ENCODE results near the gene KL.

The KL gene

DNA sequence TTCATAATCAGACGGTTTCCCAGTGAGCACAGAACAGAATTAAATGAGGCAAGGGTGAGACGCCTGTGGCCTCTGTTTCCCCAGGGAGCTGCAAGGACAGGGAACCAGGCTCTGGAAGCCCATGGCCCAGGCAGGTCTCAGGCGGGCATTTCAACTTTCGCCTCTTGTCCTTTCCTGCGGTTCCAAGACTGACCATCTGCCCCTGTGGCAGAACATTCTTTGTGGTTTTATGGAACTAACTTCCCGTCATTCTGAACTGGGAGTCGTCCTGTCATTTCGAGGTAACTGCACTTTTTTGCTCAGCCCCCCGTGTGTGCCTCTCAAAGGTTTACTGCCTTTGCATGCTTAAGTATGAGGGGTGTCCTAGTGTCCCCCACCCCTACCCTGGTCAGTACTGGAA, 70.9 kb downstream of the KL start:
- no peak for DNase-seq

DNA sequence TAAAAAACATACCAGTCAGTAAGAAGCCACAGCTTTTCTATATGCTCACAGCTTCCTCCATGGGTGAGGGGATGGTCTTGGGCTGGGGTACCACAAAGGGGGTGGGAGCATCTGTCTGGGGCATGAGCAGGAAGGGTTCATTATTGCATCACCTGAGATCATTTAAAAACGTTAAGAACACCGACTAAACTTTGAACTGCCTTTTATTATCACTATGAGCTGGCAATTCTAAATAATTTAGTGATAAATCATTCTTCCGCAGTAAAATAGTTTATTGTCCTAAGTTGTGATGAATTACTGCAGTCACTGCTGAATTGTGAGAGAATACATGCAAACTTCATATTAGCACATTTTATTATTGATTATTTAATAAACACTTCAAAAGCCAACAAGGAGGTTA, 71.6 kb downstream of the KL start:
- DNase-seq = no peak

DNA sequence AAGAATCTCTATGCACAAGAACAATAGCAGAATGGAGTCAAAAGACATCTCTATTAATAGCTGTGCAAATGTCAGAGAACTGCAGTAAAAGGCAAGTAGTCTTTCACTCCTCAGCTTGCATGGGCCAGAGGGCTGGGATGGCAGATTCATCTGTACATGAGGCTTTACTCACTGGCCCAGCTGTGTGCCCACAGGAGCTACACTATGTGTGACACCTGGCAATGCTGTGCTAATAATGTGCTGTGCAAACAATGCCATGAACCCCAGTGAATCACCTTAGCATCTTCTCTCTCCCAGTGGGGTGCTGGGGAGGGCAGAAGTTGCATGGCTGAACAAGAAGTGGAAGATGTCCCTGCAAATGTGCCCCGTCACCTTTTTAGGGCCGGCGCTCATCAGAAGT, 73.1 kb downstream of the KL start:
- DNase-seq = no peak

DNA sequence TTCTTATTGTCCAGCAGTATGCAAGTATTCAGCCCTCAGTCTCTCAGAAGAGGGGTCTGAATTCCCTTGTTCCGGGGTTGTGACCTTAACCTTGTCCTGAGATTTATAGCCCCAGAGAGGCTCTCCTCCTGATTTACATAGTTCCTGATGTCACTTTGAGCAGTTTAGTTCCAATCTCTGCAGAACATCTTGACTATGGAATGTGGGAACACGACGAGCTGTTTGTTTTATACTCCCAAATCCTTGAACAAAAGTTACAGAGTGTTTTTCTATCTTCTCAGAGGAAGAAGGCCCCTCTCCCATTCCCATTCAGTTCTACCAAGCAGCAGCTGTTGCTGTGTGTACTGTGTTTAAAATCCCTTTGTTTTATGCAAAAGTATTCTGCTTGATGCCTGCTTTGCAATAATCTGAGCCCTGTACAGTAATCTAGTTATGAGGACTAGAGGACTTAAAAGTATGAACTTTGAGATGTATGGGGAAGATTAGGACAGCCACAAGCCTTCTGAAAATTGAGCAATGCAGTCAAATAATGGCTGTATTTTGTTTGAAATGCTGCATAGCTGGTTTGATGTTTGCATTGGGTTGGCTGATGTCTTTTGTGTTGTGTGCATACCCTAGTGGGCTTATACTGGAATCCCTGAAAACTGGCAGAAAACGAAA, 74.7 kb downstream of the KL start:
- no peak for DNase-seq

DNA sequence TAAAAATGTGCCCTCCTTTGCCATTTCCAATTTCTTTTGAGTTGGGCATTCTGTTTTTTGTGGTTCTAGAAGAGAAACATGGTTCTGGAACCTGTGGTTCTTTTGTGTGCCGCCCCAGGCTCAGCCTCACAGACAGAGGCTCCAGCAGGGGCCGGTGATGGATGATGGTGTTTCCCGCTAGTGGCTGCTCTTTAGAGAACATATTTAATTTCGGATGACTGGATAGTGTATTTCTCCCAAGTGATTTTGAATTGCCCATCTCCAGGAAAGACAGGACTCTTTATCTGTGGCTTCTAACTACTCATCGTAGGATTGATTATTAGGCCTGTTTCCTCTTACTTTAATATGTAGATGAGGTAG, 75.2 kb downstream of the KL start:
- no peak for DNase-seq

DNA sequence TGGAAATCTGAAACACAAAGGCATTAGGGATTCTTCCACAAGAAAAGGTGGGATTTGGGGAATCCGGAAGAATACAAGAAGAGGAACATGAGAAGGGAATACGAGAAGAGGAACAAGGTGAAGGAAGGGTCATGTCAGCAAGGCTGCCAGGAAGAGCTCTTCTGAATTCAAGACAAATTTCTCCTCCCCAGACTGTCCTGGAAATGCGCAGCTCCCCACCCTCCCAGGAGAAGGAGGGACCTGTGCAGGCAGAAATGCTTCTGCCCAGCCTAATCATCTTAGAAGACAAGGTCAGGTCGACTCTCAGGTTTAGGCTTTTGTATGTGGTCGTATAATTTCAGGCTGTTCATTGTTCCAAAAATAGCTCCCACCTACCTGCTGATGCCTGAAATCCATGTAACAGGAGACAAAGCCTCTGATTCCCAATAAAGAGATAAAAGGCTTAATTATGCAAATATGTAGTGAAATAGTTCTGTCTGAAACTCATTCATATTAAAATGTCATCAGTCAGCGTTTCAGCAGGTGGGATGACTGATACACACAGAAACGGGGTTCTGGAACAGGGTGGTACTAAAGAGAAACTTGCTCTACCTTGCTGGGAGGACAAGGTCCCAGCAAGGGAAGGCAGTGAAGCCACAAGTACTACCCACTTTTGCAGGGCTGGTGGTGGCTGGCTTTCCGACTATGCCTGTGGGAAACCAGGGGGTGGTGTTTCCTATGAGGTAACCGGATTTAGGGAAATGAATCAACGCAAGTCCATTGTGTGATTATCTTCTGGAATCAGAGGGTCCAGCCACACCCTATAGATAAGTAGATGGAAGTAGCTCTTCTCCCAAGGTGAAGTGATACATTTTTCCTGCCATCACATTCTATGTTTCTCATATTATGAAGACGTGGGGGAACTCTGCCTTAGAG, 76.1 kb downstream of the KL start:
- no peak for DNase-seq

DNA sequence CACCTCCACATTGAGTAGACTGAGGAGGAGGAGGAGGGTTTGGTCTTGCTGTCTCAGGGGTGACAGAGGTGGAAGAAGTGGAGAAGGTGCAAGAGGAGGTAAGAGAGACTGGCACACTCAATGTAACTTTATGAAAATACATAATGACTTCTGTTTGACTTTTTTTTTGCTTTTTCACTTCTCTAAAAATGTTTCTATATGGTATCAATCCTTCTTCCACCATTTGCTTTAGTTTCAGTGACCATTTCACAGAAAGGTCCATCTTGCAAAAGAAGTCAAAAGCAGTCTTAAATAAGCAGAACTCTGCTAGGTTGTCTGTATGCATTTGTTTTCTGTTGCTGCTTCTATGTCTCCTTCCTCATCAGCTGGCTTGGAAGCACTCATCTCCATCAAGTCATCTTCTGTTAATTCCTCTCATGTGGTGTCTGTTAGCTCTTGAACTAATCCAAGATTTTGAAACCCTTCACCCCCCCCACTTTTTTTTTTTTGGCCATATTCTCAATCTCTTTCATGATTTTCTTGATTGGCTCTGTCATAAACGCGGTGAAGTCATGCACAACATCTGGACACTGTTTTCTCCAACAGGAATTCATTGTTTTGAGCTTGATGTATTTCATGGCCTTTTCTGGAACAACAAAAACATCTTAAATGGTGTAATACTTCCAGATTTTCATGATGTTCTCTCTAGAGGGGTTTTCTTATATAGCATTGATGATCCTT, 80.8 kb downstream of the KL start:
- no peak for DNase-seq

DNA sequence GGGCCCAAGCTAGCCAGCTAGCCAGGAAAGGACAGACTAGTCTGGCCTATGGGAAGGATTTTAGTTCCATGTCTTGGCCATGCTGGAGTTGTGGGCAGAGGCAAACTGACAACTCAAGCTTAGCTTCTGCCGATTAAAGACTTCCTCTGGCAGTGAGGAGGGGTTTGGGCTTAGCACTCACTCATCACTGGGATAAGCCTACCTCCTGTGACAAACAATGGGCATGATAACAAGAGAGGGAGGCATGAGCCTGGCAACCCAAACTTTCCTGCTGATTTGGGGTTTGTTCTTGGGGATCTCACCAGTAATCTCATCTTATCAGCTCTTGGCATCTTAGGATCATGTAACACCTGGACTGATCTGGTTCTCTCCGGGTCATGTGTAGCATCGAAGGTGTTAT, 83.6 kb downstream of the KL start:
- no peak for DNase-seq

DNA sequence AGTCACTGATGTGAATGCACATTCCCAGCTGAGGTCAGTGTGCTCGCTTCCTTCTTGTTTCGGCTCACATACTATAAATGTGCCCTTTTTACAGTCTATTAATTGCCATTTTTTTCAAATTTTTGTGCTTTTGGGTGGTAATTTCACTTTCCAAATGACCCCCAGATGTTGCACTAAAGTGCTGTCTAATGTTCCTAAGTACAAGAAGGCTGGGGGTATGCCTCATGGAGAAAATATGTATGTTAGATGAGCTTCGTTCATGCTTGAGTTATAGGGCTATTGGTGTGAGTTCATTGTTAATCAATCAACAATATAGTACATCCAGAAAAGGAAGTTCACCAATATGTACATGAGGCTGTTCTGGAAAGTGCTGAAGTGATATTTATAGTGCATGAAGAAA, 84.7 kb downstream of the KL start:
- no peak for DNase-seq

DNA sequence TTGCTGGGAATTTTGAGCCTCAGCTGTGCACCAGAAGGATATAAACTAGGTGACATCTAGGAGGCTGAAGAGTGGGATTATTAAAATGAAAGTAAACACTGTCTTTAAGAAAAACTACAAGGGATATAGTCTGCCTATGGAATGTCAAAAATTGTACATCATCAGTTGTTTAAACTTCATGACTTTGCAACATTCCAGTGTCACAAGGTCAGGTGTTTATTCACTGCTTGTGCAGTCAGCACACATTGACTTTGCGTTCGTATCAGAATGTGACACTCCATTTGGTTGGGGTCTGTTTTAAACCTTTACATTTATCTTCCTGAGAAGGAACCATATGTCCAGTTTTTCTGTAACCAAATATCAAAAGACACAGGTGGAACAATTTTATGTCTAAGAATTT, 85.6 kb downstream of the KL start:
- no peak for DNase-seq

DNA sequence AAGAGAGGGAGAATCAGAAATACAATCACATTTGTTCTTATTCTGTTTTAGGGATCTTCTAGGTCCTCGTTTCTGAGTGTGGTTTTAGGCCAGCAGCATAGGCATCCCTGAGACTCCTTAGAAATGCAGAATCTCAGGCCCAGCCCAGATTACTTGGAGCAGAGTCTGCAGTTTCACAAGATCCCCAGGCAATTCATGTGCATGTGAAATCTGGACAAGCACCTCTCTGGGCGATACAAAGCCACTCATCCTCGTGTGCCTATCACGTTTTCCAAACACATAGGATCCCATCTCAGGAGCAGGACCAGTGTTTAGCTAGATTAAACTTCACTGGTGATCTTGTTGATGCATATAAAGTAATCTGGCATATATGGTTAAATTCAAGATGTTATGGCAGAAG, 87.2 kb downstream of the KL start:
- DNase-seq = no peak

DNA sequence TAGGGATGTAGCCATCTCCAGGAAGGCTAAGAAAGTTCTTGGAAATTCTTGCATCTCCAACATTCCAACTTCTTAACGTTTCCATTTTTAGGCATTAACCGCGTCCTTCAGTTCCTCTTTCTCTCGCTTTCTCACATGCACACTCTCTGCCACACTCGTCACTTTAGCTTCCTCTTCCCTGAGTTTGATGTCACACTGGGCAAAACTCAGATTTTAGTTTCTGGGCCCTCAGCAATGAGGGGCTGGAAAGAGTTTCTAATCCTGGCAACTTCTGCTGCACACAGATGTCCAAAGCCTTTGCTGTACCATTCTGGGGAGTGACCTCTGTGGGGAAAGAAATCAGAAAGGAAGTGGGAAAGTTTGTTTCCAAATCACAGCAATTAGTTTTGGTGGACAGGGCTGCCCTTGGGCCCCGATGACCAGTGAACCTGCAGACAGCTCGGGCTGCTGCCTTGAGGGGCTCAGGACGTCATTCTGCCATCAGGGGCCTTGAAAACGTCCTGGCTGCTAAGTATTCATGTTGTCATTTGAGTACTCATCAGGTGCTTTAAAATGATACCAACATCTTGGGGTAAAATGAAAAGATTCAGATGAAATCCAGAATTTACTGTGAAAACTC, 89.3 kb downstream of the KL start:
- no peak for DNase-seq

DNA sequence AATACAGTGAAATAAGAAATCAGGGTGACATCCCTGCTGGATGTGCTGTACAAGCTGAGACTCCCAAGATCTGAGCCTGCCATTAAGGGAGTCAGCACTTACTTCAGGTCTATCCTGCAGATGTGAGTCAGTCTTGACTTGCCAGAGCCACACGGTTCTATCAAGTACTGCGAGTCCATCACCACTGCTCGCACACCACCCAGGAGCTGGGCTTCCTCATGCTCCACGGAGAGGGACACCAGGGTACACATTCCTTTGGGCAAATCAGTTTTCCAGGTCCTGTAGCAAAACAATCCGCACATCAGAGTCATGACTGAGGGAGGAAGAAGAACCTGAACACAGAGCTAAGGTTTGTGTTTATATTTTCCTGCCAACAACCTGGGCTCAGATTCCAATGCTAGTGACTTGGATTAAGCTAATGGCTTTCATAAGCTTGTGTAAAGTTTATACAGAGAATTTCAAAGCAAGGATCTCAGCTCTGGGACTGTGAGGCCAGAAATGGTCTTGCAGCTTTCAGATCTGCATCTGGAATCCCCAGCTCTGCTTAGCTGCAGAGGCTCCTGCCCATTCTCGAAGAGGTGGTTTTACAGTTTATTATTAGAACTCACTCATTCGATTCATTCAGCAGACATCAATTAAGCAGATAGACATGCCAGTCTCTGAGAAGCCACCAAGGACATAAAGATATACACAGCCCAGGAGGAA, 90.6 kb downstream of the KL start:
- DNase-seq = no peak

DNA sequence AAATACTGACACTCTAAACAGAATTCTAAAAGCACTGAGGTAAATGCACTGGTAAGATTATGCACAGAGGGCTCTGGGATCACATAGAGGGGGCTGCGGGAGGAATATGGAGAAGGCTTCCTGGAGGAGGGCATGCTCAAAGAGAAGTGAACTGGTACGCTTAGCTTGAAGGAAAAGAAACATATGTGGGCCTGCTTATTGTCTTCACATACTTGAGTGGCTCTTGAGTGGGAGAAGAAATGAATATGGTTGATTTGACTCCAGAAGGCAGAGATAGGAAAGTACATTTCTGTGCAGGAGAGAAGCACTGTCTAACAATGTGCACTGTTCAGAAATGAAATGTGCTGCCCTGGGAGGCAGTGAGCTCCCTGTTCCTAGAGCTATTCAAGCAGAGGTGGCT, 91.1 kb downstream of the KL start:
- DNase-seq = no peak

DNA sequence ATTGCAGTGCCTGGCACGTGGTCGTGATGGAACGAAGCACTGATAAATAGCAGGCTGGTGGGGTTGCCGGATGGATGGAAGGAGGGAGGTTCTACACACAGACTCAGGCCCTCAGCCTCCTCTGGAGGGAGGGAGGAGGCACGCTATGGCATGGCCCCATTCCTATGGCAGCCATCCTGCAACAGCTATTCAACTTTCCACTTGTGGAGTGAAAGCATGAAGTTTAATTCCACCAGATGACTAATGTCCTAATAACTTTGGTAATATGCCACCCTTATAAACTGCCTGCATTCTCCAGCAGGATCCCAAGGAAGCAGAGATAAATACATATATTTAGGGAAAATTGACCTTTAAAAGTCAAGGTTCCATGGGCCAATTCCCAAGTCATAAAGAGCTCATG, 92.4 kb downstream of the KL start:
- no peak for DNase-seq

DNA sequence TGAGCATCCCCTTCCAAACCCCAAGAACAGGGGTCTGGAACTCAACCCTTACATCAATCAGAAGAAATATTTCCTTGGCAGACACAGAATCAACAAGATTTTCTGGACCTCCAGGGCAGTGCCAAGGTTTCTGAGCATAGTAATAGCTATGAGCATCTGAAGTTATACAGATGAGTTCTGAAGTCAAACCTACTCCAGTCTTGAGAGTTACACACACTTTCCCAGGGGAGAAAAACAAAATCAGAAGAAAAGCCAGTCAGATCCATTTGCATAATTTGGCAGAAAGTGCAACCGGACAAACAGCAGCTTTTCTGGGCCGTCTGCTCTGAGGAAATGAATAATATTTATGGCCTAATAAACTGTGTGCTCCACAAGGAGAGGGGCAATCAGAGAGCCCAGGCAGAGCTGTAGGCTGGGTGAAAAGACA, 93.1 kb downstream of the KL start:
- no peak for DNase-seq

DNA sequence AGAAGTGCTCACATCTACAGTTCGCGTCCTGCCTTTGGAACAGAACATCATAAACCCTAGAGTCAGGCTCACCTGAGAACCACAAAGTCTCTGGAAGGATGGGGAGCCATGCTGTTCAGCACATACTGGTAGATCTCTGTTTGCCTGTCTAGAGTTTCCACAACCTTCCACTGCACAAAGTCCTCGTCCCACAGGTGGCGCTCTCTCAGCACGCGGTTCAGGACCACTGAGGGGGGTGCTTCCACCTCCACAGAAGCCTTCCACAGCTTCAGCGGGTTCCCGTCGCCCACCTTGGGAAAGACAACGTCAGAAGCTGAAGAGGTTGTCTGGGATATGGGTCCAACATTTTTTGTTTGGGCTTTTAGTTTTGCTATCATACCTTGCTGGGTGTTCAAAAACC, 93.6 kb downstream of the KL start:
- DNase-seq = no peak

DNA sequence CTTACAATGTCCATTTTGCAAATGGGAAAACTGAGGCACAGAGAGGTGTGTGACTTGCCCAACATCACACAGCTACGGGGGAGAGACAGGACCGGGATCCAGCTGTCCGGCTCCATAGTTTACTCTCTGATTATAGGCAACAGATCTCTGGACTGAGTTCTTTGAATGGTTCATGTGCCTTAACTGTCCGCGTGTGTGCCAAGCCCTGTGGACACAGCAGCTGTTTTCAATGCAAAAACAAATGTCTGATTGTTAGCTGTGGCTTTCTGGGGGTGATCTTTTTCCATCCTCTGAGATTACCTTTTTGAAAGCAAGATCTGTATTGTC, 94.1 kb downstream of the KL start:
- no peak for DNase-seq

DNA sequence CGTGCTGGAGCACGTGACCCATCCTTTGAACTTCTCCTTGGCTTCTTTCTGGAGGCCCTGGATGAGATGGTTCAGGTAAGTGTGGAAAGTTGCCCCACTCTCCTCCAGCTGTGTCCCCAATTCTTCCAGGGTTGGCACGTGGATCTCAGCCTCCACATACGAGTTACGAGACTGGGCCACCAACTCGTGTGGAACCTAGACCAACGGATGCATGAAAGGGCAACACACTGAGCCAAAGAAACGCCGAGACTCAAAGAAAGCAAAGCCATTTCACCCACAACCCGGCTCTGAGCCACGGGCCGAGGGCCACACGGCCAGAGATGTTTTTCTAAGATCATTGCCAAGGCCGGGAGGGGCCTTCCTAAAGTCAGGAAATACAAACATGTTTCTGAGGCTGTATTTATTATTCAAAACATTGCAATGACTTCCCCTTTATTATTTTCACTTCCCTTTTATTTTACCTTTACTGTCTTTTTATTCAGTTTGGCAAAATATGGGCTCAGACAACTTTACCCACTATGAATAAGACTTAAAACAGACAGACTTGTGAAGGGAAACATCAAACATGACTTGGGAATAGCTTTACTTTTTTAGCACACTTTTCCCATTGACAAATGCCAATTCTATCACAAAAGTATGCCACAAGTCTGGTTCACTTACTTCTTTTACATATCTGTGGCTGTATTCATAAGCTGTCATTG, 94.6 kb downstream of the KL start:
- no peak for DNase-seq

DNA sequence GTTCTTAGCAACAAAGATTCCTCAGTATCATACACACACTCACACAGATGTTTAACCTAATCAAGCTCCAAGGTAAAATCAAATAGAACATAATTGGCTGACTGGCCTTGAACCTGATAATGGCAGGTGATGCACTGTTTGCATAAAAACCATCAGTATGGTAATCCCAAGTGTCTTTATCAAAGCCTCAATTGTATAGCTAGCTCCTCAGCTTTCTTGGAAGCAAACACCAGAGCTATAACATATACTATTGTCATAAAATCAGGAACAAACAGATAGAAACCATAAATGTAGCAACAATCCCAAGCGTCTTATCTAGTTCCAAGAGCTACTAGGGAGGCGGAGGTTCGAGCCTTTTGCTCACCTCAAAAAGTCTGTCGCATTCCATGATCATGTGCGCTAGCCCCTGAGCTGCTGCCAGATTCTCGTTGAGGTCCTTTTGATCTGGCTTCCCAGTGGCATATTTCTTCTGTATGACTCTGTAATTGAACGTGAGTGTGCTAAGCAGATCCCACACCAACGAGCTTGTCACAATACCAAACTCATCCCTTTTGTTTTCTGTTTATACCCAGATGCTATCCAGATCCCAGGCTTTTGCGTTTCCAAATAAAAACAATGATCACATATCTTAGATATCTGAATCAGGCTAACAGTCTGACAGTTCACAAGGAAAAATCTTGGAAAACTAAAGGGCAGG, 95.3 kb downstream of the KL start:
- no peak for DNase-seq

DNA sequence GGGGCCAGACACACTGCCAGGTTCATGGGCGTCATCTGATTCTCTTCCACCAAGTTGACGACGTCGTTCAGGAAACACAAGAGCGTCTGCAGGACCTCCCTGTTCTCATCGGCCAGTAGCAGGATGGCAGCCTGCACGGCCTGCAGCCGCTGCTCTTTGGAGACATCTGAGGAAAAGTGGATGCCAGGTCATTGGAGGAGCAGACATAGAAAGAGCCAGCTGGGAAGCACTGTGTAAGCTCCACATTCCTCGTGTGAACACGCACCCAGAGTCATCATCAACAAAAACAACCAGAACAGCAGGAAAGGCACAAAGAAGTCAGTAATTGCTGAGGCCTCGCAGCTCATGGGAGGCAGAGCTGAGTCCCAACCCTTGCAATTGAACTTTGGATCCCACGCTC, 96.5 kb downstream of the KL start:
- no peak for DNase-seq

DNA sequence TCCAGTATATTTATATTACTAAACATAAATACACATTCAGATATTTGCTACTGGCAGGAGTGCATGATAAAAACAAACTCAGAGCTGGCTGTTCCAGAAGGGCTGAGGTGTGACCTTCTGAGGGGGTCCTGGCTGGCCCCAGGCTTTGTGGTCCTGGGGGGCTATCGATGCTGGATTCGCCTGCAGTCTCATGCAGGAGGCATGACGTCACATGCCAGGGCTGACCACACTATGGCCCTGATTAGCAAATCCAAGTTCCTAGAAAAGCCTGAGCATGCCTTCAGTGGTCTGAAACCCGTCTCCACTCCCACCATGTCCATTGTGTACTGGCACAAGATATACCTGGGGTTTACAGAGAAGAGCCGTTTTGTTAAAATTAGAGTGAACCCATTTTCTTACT, 97.9 kb downstream of the KL start:
- DNase-seq = no peak

Data from OCI-M1 (cell line).